HG02884 (cell line): ENCODE results near the gene ZNF234.
"Not testable (repeated sequence)": the region's sequence is repeated elsewhere in the genome, so short reads cannot be mapped to it uniquely, and the experiment has no call there.

ENCODE experiments used
- ATAC-seq: cut with Tn5 transposase; IDR thresholded peaks from one replicate; pipeline ENCODE4 v1.9.1; 2021; ENCODE audit warnings: mild to moderate bottlenecking, moderate library complexity; ENCODE audit not compliant: unreplicated experiment

ZNF234 gene

GRCh38 chr19:44141191-44142058 lies at the start of gene ZNF234:
ZNF234 (plus strand) TSS chr19:44141554; CDS start chr19:44144633, 3,079 bp downstream.
- ATAC-seq = peak; percentile 55

GRCh38 chr19:44092108-44092507 lies 49.2 kb upstream of the ZNF234 start:
- ATAC-seq = no peak

- peak; percentile 82 for ATAC-seq
Measured at GRCh38 chr19:44093931-44094765, 47.2 kb upstream of the ZNF234 start, which contains the start of gene ZNF224. ZNF224 (plus strand) TSS chr19:44094361; CDS start chr19:44097874, 3,513 bp downstream.

- no peak for ATAC-seq
Measured at GRCh38 chr19:44107751-44108150, 33.6 kb upstream of the ZNF234 start.

GRCh38 chr19:44109458-44109857 lies 31.9 kb upstream of the ZNF234 start:
- ATAC-seq = no peak

- ATAC-seq = no peak
Measured at GRCh38 chr19:44111910-44112463, 29.4 kb upstream of the ZNF234 start.

- no peak for ATAC-seq
Measured at GRCh38 chr19:44112802-44113137, 28.6 kb upstream of the ZNF234 start.

- ATAC-seq = peak; percentile 91
Measured at GRCh38 chr19:44113138-44113783, 28.1 kb upstream of the ZNF234 start, which contains the start of gene ZNF225. ZNF225 (plus strand) TSS chr19:44113399; CDS start chr19:44115828, 2,429 bp downstream.

GRCh38 chr19:44113784-44114390 lies 27.5 kb upstream of the ZNF234 start:
- peak; percentile 14 for ATAC-seq

GRCh38 chr19:44121162-44121561 lies 20.2 kb upstream of the ZNF234 start:
- ATAC-seq = not testable (repeated sequence)

GRCh38 chr19:44131955-44132354 lies 9.4 kb upstream of the ZNF234 start:
- no peak for ATAC-seq

GRCh38 chr19:44142059-44142433 lies 692 bp downstream of the ZNF234 start:
- no peak for ATAC-seq

- ATAC-seq = no peak
Measured at GRCh38 chr19:44149776-44150175, 8.4 kb downstream of the ZNF234 start.

GRCh38 chr19:44151491-44151890 lies 10.1 kb downstream of the ZNF234 start:
- ATAC-seq = no peak

GRCh38 chr19:44156475-44156874 lies 15.1 kb downstream of the ZNF234 start:
- no peak for ATAC-seq

GRCh38 chr19:44163789-44164188 lies 22.4 kb downstream of the ZNF234 start:
- no peak for ATAC-seq

- peak; percentile 13 for ATAC-seq
Measured at GRCh38 chr19:44164327-44164672, 22.9 kb downstream of the ZNF234 start.

- ATAC-seq = peak; percentile 90
Measured at GRCh38 chr19:44164673-44165512, 23.5 kb downstream of the ZNF234 start, which contains the start of gene ZNF226. ZNF226 (plus strand) TSS chr19:44165100; CDS start chr19:44170081, 4,981 bp downstream.

- ATAC-seq = not testable (repeated sequence)
Measured at GRCh38 chr19:44170660-44171059, 29.3 kb downstream of the ZNF234 start.
